ENCODE results near the gene FPR3. TPM values are rescaled to one million over a fixed set of nuclear protein-coding genes. Genes with fewer than 3 reads are reported as not detected.

FPR3 gene
- total and polyA plus RNA-seq, 9 of the 15 experiments (the other 6 are each of a cell fraction or from before 2014, with no cell fraction given), result 0.08 to 0.51 (median 0.22) TPM; not detected in 1

- no peak; the same call in 1 of the 2 replicates for TF ChIP-seq MAFK (IDR thresholded peaks at IDR 0.05; ENCODE audit: low read length)
- TF ChIP-seq ZNF436 (CRISPR knock-in tag; IDR thresholded peaks at IDR 0.05), result no peak
- TF ChIP-seq ZNF431 (CRISPR knock-in tag; IDR thresholded peaks at IDR 0.05), result no peak
- peak; percentile 61 for TF ChIP-seq ZKSCAN8 (CRISPR knock-in tag; IDR thresholded peaks at IDR 0.05)
- no peak for TF ChIP-seq HMBOX1 (IDR thresholded peaks at IDR 0.05)
- no peak for TF ChIP-seq WHSC1 (IDR thresholded peaks at IDR 0.05; ENCODE audit: low read length)
- no peak for TF ChIP-seq HDGF (IDR thresholded peaks at IDR 0.05)
- no peak for TF ChIP-seq PHB2 (IDR thresholded peaks at IDR 0.05; ENCODE audit: low read depth)
- TF ChIP-seq HOMEZ (CRISPR knock-in tag; IDR thresholded peaks at IDR 0.05), result no peak
- peak; percentile 53; the same call in 1 of the 2 replicates for TF ChIP-seq KLF6 (CRISPR knock-in tag; IDR thresholded peaks at IDR 0.05; ENCODE audit: borderline replicate concordance)
- no peak for TF ChIP-seq MAX (CRISPR knock-in tag; IDR thresholded peaks at IDR 0.05)
Observed at GRCh38 chr19:51799034-51799773, 4.2 kb downstream of the FPR3 start (continued).
